Measurements from ENCODE around the gene CYP21A2. TPM values are rescaled to one million over a fixed set of nuclear protein-coding genes. Genes with fewer than 3 reads are reported as not detected.
A peak's percentile ranks its signal among the peaks of the same experiment; 100 is the strongest.

Gene CYP21A2
- total RNA-seq, 1 donor from 2014 or later = 0.30 TPM

DNA sequence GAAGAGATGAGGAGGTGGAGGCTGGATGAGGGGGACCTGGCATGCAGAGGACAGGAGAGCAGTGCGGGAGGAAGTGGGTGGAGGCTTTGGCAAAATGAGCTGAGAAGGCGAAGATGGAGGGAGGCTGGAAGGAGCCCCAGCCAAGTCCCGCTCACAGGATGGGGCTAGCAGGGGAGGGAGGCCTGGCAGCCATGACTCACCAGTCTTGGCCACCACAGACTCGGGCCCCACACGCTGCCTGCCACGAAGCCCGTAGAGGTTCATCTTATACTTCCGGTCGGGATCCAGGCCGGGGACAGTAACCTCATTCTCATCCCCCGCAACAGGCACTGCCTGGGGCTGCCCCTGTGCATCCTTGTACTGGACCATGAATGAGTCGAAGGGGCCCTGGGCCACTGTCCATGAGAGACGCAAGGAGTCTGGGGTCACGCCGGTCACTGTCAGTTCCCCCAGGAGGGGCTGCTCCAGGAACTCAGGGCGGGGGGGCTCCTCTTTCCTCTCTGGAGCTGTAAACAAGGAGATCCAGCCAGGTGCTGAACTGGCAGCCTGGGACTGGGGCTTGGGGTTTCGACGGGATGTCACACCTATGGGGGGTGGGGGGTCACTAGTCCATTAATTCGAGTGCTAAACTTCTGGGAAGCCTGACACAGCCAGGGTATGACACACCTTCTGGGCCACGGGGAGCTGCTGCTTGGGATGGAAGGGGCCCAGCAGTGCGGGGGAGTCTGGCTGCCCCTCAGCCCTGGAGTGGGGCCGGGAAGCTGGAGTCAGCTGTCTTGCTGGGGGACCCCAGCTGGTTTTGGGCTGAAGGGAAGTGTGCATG lies 43.2 kb downstream of the CYP21A2 start:
- peak overlapping the region; percentile 51 for H3K27ac Mint-ChIP-seq (ENCODE audit: unreplicated experiment)
- H3K27me3 Mint-ChIP-seq (ENCODE audit: unreplicated experiment) = peaks cover 3% of the 10 kb centered on the region
- H3K4me3 Mint-ChIP-seq (ENCODE audit: unreplicated experiment) = no peak overlapping the region
- no peaks in the 10 kb centered on the region for H3K9me3 Mint-ChIP-seq (ENCODE audit: unreplicated experiment)
- TF ChIP-seq, protein P1, sequence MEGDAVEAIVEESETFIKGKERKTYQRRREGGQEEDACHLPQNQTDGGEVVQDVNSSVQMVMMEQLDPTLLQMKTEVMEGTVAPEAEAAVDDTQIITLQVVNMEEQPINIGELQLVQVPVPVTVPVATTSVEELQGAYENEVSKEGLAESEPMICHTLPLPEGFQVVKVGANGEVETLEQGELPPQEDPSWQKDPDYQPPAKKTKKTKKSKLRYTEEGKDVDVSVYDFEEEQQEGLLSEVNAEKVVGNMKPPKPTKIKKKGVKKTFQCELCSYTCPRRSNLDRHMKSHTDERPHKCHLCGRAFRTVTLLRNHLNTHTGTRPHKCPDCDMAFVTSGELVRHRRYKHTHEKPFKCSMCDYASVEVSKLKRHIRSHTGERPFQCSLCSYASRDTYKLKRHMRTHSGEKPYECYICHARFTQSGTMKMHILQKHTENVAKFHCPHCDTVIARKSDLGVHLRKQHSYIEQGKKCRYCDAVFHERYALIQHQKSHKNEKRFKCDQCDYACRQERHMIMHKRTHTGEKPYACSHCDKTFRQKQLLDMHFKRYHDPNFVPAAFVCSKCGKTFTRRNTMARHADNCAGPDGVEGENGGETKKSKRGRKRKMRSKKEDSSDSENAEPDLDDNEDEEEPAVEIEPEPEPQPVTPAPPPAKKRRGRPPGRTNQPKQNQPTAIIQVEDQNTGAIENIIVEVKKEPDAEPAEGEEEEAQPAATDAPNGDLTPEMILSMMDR (IDR thresholded peaks at IDR 0.05) = no peak
- peaks cover 50% of the 10 kb centered on the region for H3K4me1 Mint-ChIP-seq (ENCODE audit: unreplicated experiment)
- DNase-seq (ENCODE audit: extremely low spot score, unreplicated experiment) = peak; percentile 89
- no peaks in the 10 kb centered on the region for H3K36me3 Mint-ChIP-seq (ENCODE audit: unreplicated experiment)

DNA sequence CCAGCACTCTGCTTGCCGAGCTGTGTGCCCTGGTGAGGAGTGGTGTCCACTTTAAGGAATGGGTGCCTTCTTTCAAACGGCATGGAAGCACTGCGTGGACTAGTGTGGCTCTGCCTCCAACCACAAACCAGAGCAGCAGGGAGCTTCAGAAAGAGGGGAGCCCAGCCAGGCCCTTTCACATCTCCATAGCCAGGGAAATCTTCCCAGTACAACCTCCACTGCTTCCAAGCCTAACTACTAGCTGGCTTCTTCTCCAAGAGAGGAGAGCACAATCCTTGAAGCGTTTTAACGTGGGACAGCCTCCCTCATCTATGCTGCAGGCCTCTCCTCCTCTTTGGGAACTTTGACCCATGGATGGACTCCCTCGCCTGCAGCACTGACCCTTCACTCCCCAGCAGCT lies 44.3 kb downstream of the CYP21A2 start:
- TF ChIP-seq, protein P1 (IDR thresholded peaks at IDR 0.05) = no peak
- Mint-ChIP-seq H3K9me3 (ENCODE audit: unreplicated experiment) (no peaks in the 10 kb centered on the region), H3K4me1 (ENCODE audit: unreplicated experiment) (peaks cover 54% of the 10 kb centered on the region), H3K4me3 (ENCODE audit: unreplicated experiment) (no peak overlapping the region), H3K27ac (ENCODE audit: unreplicated experiment) (peak overlapping the region; percentile 51), H3K27me3 (ENCODE audit: unreplicated experiment) (peaks cover 3% of the 10 kb centered on the region), H3K36me3 (ENCODE audit: unreplicated experiment) (no peaks in the 10 kb centered on the region)
- no peak for DNase-seq (ENCODE audit: extremely low spot score, unreplicated experiment)

DNA sequence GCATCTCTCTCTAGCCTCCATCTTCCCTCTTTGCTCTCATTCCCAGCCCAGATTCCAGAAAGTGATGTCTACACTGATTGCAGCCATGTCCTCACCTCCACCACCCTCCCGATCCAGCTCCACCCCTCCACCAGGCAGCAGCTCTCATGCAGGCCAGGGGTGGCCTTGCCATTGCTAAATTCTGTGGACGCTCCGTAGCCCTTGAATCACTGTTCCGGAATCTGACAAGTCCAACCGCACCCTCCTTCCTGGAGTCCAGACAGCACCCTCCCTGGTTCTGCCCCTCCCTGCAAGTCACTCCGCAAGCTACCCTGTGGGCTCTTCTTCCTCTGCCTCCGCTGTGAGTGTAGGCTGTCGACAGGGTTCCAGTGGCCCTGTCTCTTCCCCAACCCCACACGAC lies 44.7 kb downstream of the CYP21A2 start:
- TF ChIP-seq, protein P1 (IDR thresholded peaks at IDR 0.05) = no peak
- peaks cover 3% of the 10 kb centered on the region for H3K27me3 Mint-ChIP-seq (ENCODE audit: unreplicated experiment)
- H3K36me3 Mint-ChIP-seq (ENCODE audit: unreplicated experiment) = no peaks in the 10 kb centered on the region
- no peak for DNase-seq (ENCODE audit: extremely low spot score, unreplicated experiment)
- no peaks in the 10 kb centered on the region for H3K9me3 Mint-ChIP-seq (ENCODE audit: unreplicated experiment)
- peaks cover 54% of the 10 kb centered on the region for H3K4me1 Mint-ChIP-seq (ENCODE audit: unreplicated experiment)
- no peak overlapping the region for H3K4me3 Mint-ChIP-seq (ENCODE audit: unreplicated experiment)
- peak overlapping the region; percentile 43 for H3K27ac Mint-ChIP-seq (ENCODE audit: unreplicated experiment)

- H3K27ac Mint-ChIP-seq (ENCODE audit: unreplicated experiment) = no peak overlapping the region
- DNase-seq (ENCODE audit: extremely low spot score, unreplicated experiment) = no peak
- H3K9me3 Mint-ChIP-seq (ENCODE audit: unreplicated experiment) = no peaks in the 10 kb centered on the region
- H3K27me3 Mint-ChIP-seq (ENCODE audit: unreplicated experiment) = peaks cover 3% of the 10 kb centered on the region
- H3K36me3 Mint-ChIP-seq (ENCODE audit: unreplicated experiment) = no peaks in the 10 kb centered on the region
- H3K4me1 Mint-ChIP-seq (ENCODE audit: unreplicated experiment) = peaks cover 57% of the 10 kb centered on the region
- no peak overlapping the region for H3K4me3 Mint-ChIP-seq (ENCODE audit: unreplicated experiment)
- TF ChIP-seq, protein P1 (IDR thresholded peaks at IDR 0.05) = no peak
These were observed 45.9 kb downstream of the CYP21A2 start for GRCh38 chr6:32083812-32084768.

DNA sequence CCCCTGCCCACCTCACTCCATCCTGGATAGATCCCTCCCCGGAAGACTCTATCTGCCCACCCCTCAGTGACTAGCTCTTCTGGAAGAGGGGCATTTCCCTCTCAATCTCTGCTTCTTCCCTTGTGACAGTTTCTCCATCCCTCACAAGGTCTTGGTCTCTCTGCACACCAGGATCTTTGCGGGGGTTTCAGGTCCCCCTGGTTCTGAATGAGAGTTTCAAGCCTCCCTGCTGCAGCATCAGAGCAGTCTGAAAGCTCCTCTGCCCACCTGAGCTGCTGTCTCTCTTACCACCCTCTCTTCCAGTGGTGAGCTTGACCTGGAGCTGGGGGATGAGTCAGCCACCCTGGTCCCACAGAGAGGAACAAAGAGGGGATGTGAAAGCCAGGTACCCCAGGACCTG lies 46.6 kb downstream of the CYP21A2 start:
- H3K27ac Mint-ChIP-seq (ENCODE audit: unreplicated experiment) = no peak overlapping the region

More for the DNA sequence above, 46.6 kb downstream of the CYP21A2 start:
- Mint-ChIP-seq H3K4me3 (ENCODE audit: unreplicated experiment) (no peak overlapping the region), H3K36me3 (ENCODE audit: unreplicated experiment) (no peaks in the 10 kb centered on the region), H3K4me1 (ENCODE audit: unreplicated experiment) (peaks cover 51% of the 10 kb centered on the region), H3K27me3 (ENCODE audit: unreplicated experiment) (peaks cover 3% of the 10 kb centered on the region), H3K9me3 (ENCODE audit: unreplicated experiment) (no peaks in the 10 kb centered on the region)
- TF ChIP-seq, protein P1 (IDR thresholded peaks at IDR 0.05) = no peak
- no peak for DNase-seq (ENCODE audit: extremely low spot score, unreplicated experiment)
